Prostate gland (tissue), 2 donors: Measurements from ENCODE around the gene PTPRD. TPM values are rescaled to one million over a fixed set of nuclear protein-coding genes. Genes with fewer than 3 reads are reported as not detected.

Source experiments
- DNase-seq: peaks from one replicate; pipeline ENCODE4 v3.0.0-alpha.2; 2019; ENCODE audit warnings: low spot score
- H3K27ac ChIP-seq, 2 donors: fragments of 200-600 bp; sonication (generic); 2 replicates each; pipeline ENCODE4 v1.5.1; 2017 to 2019
- H3K27me3 ChIP-seq: fragments of 200-600 bp; sonication (generic); replicated peaks from 2 replicates; pipeline ENCODE4 v1.5.1; 2019; ENCODE audit not compliant: insufficient read depth
- H3K36me3 ChIP-seq, 2 donors: fragments of 200-600 bp; sonication (generic); 1 replicate in 1 of 2; 2 replicates in 1 of 2; pipeline versions ENCODE4 v1.5.1 to v1.8.1; 2017 to 2019
- H3K4me1 ChIP-seq: fragments of 200-600 bp; sonication (generic); replicated peaks from 2 replicates; pipeline ENCODE4 v1.5.1; 2019
- H3K4me3 ChIP-seq, 2 donors: fragments of 200-600 bp; sonication (generic); 2 replicates each; pipeline ENCODE4 v1.5.1; 2017 to 2019
- H3K9me3 ChIP-seq: fragments of 200-600 bp; sonication (generic); 2 replicates; pipeline ENCODE4 v1.5.1; 2017
- CTCF ChIP-seq, 4 experiments: fragments of 200-600 bp in 2 of 4; fragments of 450-650 bp in 2 of 4; sonication (generic) in 2 of 4; IDR thresholded peaks; 1 replicate in 3 of 4; 2 replicates in 1 of 4; pipeline ENCODE4 v1.5.1; 2016 to 2019; ENCODE audit warnings: antibody characterized with exemption in 4 of 4, mild to moderate bottlenecking in 2 of 4, moderate library complexity in 2 of 4
- POLR2A ChIP-seq: fragments of 450-650 bp; IDR thresholded peaks from one replicate; pipeline ENCODE4 v1.6.1; 2016; ENCODE audit warnings: antibody characterized with exemption, mild to moderate bottlenecking
- POLR2AphosphoS5 ChIP-seq: sonication (generic); formaldehyde crosslinking; IDR thresholded peaks from one replicate; pipeline ENCODE4 v1.6.1; 2017; ENCODE audit warnings: antibody characterized with exemption
- WGBS: methylation state at CpG from one replicate; pipeline ENCODE4 v1.1.5; 2018; 5-methylcytosine and 5-hydroxymethylcytosine counted together
- intact Hi-C: fragments of 100-400 bp; cut with DNase I; formaldehyde crosslinking; loops from one replicate; pipeline ENCODE4 v1.14.2; 2022
- total RNA-seq, 2 donors: library from RNA; depleted of rRNA; stranded (reverse); fragments of >200 nt; gene quantifications; one replicate each; pipeline ENCODE4 v1.1.0, GENCODE V29; 2016

Gene PTPRD
- total RNA-seq, 2 donors from 2014 or later = 5.8 to 23.1 TPM

DNA sequence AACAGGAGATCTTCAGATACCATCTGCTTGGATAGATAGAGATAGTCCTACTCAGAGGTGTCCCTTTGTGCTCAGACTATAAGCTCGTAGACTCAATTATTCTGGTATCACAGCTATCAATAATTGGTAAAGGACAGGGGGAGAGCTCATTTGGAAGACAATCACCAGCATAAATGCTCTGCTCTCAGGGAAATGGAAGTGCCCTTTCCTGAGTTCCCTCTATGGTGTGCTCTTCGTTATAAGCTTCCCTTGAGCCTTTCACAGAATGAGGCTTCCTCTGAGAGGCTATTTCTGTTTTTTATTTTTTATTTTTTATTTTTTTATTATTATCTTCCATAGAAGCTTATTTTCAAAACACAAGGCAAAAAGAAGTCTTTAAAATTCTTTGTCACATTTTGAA lies 1657.5 kb downstream of the PTPRD start:
- 69% methylated on average over 2 of the region's 2 CpGs for WGBS
- Histone ChIP-seq H3K9me3 (no peaks in the 10 kb centered on the region), H3K36me3 (no peaks in the 10 kb centered on the region), H3K4me1 (no peaks in the 10 kb centered on the region), H3K4me3 (no peak overlapping the region), H3K27ac (no peak overlapping the region), H3K27me3 (no peaks in the 10 kb centered on the region)
- intact Hi-C loops = no loop called here
- TF ChIP-seq POLR2A (no peak), CTCF (IDR thresholded peaks at IDR 0.05) (no peak), POLR2AphosphoS5 (no peak)
- DNase-seq = no peak

- no peak for DNase-seq
- TF ChIP-seq POLR2A = no peak
- TF ChIP-seq POLR2AphosphoS5 = no peak
- TF ChIP-seq CTCF (IDR thresholded peaks at IDR 0.05) = no peak
- H3K36me3 ChIP-seq = no peaks in the 10 kb centered on the region
- intact Hi-C loops = no loop called here
- no peaks in the 10 kb centered on the region for H3K9me3 ChIP-seq
- no peaks in the 10 kb centered on the region for H3K4me1 ChIP-seq
- WGBS = 89% methylated on average over 1 of the region's 1 CpG
- no peaks in the 10 kb centered on the region for H3K27me3 ChIP-seq
- no peak overlapping the region for H3K27ac ChIP-seq
- no peak overlapping the region for H3K4me3 ChIP-seq
Observed at GRCh38 chr9:8946461-8946860, 1666.3 kb downstream of the PTPRD start.

- WGBS = 91% methylated on average over 1 of the region's 1 CpG
Observed at GRCh38 chr9:8943392-8943791, 1669.4 kb downstream of the PTPRD start.

GRCh38 chr9:8940650-8941049 lies 1672.2 kb downstream of the PTPRD start:
- Histone ChIP-seq H3K27me3 (no peaks in the 10 kb centered on the region), H3K36me3 (no peaks in the 10 kb centered on the region), H3K9me3 (no peaks in the 10 kb centered on the region), H3K4me3 (no peak overlapping the region), H3K27ac (no peak overlapping the region), H3K4me1 (no peaks in the 10 kb centered on the region)
- intact Hi-C loops = no loop called here
- DNase-seq = no peak
- TF ChIP-seq POLR2A (no peak), CTCF (IDR thresholded peaks at IDR 0.05) (no peak), POLR2AphosphoS5 (no peak)

More at GRCh38 chr9:8943392-8943791, 1669.4 kb downstream of the PTPRD start:
- no peak overlapping the region for H3K27ac ChIP-seq
- intact Hi-C loops = no loop called here
- TF ChIP-seq POLR2AphosphoS5 (no peak), CTCF (IDR thresholded peaks at IDR 0.05) (no peak), POLR2A (no peak)
- H3K4me1 ChIP-seq = no peaks in the 10 kb centered on the region
- H3K4me3 ChIP-seq = no peak overlapping the region
- DNase-seq = no peak
- H3K9me3 ChIP-seq = no peaks in the 10 kb centered on the region
- H3K36me3 ChIP-seq = no peaks in the 10 kb centered on the region
- no peaks in the 10 kb centered on the region for H3K27me3 ChIP-seq

GRCh38 chr9:8926461-8926860 lies 1686.3 kb downstream of the PTPRD start:
- no peaks in the 10 kb centered on the region for H3K4me1 ChIP-seq
- TF ChIP-seq CTCF (IDR thresholded peaks at IDR 0.05) (no peak), POLR2AphosphoS5 (no peak), POLR2A (no peak)
- intact Hi-C loops = no loop called here
- H3K27me3 ChIP-seq = no peaks in the 10 kb centered on the region
- no peak overlapping the region for H3K4me3 ChIP-seq
- no peaks in the 10 kb centered on the region for H3K9me3 ChIP-seq
- DNase-seq = no peak
- H3K36me3 ChIP-seq = no peaks in the 10 kb centered on the region
- 77% methylated on average over 1 of the region's 1 CpG for WGBS
- no peak overlapping the region for H3K27ac ChIP-seq
